Stimulated activated CD8-positive, alpha-beta memory T cell treated with anti-CD3 and anti-CD28 coated beads, Interleukin-4, amount 100 ng/mL, for 48 hours (primary cell): ENCODE measurements around the gene C1QTNF2.
"Not testable (repeated sequence)": the region's sequence is repeated elsewhere in the genome, so short reads cannot be mapped to it uniquely, and the experiment has no call there.

Experiments used
- DNase-seq: peaks from one replicate; pipeline ENCODE4 v3.0.0-alpha.2; 2020

The C1QTNF2 gene

GRCh38 chr5:160340513-160340912 is 29.9 kb downstream of the C1QTNF2 start:
- DNase-seq, result not testable (repeated sequence)

GRCh38 chr5:160339406-160340130 is 30.9 kb downstream of the C1QTNF2 start:
- DNase-seq, result no peak

DNA sequence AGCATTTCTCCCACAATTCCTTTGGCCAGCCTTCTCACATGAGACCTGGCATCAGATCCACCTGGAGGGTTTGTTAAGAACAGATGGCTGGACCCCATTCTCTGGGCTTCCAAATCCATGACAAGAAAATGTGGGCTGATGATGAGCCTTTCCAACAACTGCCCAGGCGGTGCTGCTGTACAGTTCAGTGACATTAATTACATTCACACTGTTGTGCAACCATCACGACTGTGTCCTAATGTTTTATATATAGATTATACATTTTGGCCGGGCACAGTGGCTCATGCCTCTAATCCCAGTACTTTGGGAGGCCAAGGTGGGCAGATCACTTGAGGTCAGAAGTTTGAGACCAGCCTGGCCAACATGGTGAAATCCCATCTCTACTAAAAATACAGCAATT is 35.7 kb downstream of the C1QTNF2 start:
- not testable (repeated sequence) for DNase-seq

GRCh38 chr5:160333721-160334120 is 36.7 kb downstream of the C1QTNF2 start:
- DNase-seq, result no peak

- peak; percentile 27 for DNase-seq
Observed at GRCh38 chr5:160330212-160330611, 40.2 kb downstream of the C1QTNF2 start.

- no peak for DNase-seq
Observed at GRCh38 chr5:160327818-160328217, 42.6 kb downstream of the C1QTNF2 start.

- no peak for DNase-seq
Observed at GRCh38 chr5:160326981-160327380, 43.4 kb downstream of the C1QTNF2 start.

GRCh38 chr5:160325716-160326115 is 44.7 kb downstream of the C1QTNF2 start:
- DNase-seq, result no peak

DNA sequence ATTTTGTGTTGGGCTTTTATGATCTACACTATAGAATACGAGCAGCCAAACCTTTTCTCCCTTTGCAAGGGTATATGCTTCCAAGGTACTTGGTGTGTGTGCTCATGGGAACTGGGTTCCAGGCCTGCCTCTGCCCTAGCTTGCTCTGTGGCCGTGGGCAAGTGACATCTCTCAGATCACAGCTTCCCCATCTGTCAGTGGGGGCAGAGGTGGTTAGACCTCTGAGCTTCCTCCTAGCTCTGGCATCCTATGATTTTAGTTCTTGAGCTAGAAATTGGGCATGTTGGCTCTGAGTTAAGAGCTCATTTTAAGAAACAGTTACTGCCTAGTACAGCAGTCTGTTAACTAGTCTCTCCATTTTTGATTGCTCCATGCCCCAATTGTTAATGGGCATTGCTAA is 45.5 kb downstream of the C1QTNF2 start:
- DNase-seq, result no peak

DNA sequence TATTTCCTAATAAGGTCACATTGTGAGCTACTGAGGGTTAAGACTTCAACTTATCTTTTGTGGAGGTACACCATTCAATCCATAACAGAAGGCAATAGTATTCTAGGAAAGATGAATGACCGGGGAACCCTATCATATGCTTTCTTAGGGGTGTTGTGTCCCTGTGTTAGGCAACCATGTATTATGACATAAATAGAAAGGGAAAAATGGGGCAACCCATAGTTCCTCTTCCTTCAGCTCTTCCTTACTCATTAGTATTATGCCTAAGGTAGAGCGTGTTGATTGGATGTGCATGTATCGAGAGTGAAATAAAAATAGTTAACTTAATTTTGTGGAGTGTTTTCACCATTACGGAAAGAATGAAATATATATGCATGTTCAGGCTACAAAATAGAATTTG is 52.0 kb downstream of the C1QTNF2 start:
- DNase-seq, result no peak

DNA sequence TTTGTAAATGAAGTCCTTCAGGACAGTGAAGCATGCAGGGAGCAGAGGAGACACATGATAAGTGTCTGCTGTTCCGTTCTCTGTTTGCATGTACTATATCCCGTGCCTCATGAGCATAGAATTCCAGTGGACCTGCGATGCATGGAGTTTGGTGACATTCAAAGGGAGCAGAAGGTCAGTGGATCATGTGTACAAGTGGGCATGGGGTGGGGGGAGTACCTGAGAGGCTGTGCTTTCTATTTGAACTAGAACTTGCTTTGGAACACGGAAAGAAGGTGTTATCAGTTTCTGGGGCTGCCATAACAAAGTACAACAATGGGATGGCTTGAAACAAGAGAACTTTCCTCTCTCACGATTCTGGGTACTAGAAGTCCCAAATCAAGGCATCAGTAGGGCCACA is 53.0 kb downstream of the C1QTNF2 start:
- no peak for DNase-seq

DNA sequence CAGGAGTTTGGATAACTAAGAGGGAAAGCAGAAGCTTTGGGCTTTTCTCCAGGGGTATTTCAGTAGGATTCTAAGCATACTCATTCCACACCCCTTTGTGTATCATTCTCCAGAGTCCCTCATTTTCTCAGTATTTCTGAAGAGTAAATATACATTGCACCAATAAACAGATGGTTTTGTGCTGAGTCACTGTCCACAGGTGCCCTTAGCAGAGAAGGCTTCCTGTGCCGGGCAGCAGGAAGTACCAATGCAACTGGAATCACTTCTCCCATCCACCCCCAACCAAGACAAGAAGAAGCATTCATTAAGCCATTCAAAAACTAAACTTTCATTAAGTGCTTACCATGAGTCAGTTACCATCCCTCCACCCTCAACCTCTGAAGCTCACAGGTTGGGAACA is 54.5 kb downstream of the C1QTNF2 start:
- DNase-seq, result no peak

DNA sequence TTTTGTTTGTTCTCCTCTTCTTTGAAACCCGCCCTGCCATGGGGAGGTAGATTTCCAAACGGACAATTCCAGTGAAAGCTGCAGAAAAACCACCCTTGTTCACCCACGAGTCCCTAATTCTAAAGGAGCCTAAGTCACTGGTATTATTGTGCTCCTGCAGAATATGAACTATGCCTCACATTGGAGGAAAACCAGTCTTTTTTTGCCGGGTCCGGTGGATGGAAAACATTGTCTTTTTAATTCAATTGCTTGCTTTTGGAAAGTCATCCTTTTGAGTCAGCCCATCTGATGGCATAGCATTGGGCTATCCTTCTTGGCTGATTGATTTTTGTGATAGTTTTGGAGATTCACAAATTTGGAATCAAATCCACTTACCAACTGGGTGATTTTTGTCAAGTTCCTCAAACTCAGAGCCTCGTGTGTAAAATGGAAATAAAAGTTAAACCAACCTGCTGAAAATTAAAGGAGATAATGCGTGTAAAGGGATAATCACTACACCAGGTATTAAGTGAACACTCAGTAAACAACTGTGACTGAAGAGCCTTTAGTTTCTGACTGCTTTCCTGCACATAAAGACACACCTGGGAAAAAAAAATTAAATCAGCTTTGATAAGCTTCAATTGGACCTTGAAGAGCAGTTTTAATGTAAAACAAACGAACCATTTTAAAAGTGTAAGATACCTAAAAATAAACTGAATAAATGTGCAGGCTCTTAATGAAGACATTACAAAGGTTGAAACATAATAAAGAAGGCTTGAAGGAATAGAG is 57.3 kb downstream of the C1QTNF2 start:
- DNase-seq, result no peak

DNA sequence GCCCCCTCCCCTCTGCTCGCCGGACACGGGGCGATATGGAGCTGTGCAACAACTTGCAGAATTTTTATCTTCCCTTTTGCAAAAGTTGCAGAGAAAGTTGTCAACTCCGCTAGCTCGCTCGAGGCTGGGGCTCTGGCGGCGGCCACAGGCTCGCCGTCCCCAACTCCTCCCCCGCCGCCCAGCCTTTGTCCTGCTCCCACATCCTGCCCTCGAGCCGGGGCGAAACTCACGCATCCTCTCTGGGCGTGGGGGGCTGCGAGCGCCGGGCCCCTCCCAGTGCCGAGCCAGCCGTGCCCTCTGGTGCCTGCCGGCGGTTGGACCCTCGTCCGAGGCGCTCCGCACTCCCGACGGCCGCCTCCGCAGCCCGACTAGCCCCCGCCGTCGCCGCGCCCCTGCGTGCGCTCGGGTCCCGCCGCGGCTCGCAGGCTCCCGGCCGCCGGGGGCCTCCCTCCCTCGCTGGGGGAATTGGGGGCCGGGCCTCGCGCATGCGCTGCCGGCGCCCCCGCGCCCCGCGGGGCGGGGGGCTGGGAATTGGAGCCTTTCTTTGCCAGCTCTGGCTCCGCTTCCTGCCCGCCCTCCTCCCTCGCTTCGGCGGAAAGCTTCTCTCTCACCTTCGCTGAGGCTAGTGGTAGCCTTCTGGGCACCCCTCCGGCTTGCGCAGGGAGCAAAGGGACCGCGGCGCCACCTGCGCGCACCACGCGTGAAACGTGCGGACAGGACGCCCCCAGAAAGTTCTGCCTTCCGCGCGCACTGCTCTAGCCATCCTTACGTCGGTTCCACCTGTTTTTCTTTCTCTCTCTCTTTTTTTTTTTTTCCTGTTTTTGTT is 58.1 kb downstream of the C1QTNF2 start, which contains the start of gene CCNJL:
Gene CCNJL, minus strand, starts transcription at position 431 of the 826 bp plus-strand sequence. CDS start 641 bp downstream, outside the sequence.
- DNase-seq, result peak; percentile 29

GRCh38 chr5:160311491-160312133 is 58.8 kb downstream of the C1QTNF2 start:
- DNase-seq, result no peak

DNA sequence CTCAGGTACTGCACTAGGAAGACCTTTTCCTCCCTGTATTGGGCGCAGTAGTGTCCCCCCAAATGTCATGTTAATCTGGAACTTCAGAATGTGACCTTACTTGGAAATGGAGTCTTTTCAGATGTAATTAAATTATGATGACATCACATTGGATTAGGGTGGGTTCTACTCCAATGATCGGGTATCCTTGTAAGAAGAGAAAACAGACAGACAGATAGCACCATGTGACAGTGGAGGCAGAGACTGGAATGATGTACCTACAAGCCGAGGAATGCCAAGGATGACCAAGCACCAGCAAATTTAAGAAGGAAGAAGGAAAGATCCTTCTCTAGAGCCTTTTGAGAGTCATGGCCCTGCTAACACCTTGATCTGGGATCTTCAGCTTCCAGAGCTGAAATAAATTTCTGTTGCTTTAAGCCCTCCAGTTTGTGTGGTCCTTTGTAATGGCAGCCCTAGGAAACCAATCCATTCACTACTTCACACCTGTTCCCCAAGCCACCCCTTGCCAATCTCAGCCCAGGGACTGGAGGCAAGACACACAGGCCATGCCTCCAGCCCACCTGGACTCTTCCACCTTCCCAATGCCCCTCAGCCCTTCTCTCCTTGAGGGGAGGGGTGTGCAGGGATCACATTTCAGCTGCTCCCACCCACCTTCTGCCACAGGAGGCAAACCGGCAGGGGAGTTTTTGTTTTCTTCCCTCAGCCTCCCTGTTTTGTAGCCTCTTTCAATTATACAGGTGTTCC is 59.7 kb downstream of the C1QTNF2 start:
- no peak for DNase-seq

GRCh38 chr5:160310140-160310539 is 60.3 kb downstream of the C1QTNF2 start:
- DNase-seq, result no peak

DNA sequence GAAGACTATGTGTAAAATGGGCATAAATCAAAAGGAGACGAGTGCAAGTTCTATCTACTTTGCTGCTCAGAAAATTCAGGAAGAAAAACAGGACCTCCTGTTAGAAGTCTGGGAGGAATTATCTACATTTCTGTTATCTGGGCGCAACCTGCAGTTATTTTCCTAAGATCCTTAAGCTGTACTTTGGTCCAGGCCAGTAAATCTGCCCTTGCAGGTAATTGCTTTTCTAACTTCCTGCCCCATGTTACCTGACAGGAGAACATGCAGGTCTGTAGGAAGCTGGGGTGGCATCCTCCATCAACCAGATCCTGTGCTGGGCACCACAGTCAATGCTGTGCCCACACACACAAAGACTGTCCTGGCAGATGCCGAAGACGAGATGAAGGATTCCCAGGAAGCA is 63.7 kb downstream of the C1QTNF2 start:
- no peak for DNase-seq

GRCh38 chr5:160305319-160305718 is 65.1 kb downstream of the C1QTNF2 start:
- no peak for DNase-seq

GRCh38 chr5:160303690-160304089 is 66.7 kb downstream of the C1QTNF2 start:
- no peak for DNase-seq

- DNase-seq, result no peak
Observed at GRCh38 chr5:160298189-160298588, 72.2 kb downstream of the C1QTNF2 start.

GRCh38 chr5:160297776-160298175 is 72.7 kb downstream of the C1QTNF2 start:
- no peak for DNase-seq
